Measurements from ENCODE around the gene S100B. TPM values are rescaled to one million over a fixed set of nuclear protein-coding genes. Genes with fewer than 3 reads are reported as not detected.

Gene S100B
- total and polyA plus RNA-seq, 2 donors (not counting 1 experiment from before 2014, with no cell fraction given): 0.24 TPM; not detected in 1

DNA sequence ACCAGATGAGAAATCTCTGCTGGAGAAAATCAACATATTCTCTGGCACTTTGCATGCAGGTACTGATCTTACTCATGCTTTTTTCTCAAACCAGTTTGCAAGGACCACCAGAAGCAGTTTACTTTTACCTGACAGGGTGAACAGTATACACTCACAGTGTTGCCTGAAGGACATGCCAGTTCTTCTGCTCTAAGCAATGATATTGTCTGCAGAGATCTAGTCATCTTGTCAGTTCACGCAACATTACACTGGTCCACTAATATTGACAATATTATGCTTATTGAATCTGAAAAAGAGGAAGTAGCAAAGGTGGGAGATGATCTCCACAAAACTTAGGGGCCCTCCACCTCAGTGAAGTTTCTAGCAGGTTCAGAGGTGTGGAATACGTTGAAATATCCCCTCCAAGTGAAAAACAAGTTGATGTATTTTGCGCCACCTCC lies 3.8 kb upstream of the S100B start:
- H3K9ac ChIP-seq (ENCODE audit: low read length): no peak overlapping the region
- CTCF ChIA-PET: no interaction called here
- WGBS (ENCODE audit: insufficient coverage): no CpG with 5 or more reads among the region's 3 CpGs

DNA sequence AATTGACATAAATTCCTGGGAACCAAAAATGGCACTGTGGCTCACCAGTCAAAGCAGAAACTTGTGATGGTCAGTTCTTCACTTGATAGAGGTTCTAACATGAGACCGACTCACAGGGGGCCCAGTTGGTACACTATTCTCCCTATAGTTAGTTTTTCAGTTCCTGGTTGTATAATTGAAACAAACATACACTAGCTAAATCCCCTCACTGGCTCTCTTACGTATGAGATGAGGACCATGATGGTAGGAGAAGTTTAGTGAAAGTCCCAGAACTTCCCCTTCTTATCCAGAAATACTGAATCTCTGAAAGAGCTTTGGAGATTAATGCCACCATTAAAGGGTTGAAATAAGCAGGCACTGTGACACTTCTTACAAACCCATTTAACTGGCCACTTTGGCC lies 2.8 kb upstream of the S100B start:
- no peak for ATAC-seq (ENCODE audit: low read depth)
- WGBS (ENCODE audit: insufficient coverage): no CpG with 5 or more reads among the region's 2 CpGs
- Histone ChIP-seq H3K4me1 (ENCODE audit: control insufficient read depth in 2 of 2, insufficient read depth in 2 of 2, low read length in 2 of 2) (peaks cover 9 to 23% of the 10 kb centered on the region in 2 donors), H3K79me2 (ENCODE audit: control insufficient read depth, insufficient read depth, low read length) (no peaks in the 10 kb centered on the region), H3K4me2 (replicated peaks; ENCODE audit: low read depth, low read length, poor library complexity, severe bottlenecking) (no peak overlapping the region), H3K4me3 (ENCODE audit: control extremely low read depth in 1 of 5, extremely low read depth in 1 of 5, insufficient read depth in 1 of 5, low read depth in 2 of 5, low read length in 4 of 5) (no peak overlapping the region), H3K9me3 (ENCODE audit: control extremely low read depth in 1 of 3, control insufficient read depth in 2 of 3, insufficient read depth in 1 of 3, low read length in 2 of 3) (peaks cover 1 to 14% (median 11%) of the 10 kb centered on the region in 3 donors), H4K20me1 (ENCODE audit: control insufficient read depth, insufficient read depth, low read length, poor library complexity, severe bottlenecking) (no peaks in the 10 kb centered on the region), H3K27me3 (replicated peaks in 1 of 4; ENCODE audit: control extremely low read depth in 1 of 4, control insufficient read depth in 3 of 4, insufficient read depth in 4 of 4, low read length in 3 of 4) (no peaks in the 10 kb centered on the region), H3K36me3 (replicated peaks in 1 of 2; ENCODE audit: control extremely low read depth in 1 of 2, control insufficient read depth in 1 of 2, extremely low read depth in 1 of 2, insufficient read depth in 2 of 2, low read length in 1 of 2) (no peaks in the 10 kb centered on the region), H3K9ac (ENCODE audit: low read length) (no peak overlapping the region), H2AFZ (ENCODE audit: insufficient read depth, low read depth, low read length, poor library complexity, severe bottlenecking) (no peak overlapping the region), H3K27ac (ENCODE audit: low read length in 2 of 2) (no peak overlapping the region)
- Mint-ChIP-seq H3K27me3 (no peaks in the 10 kb centered on the region), H3K27ac (no peak overlapping the region), H3K9me3 (ENCODE audit: insufficient read depth) (no peaks in the 10 kb centered on the region), H3K4me1 (peaks cover 23% of the 10 kb centered on the region), H3K4me3 (no peak overlapping the region)
- no peak for DNase-seq
- POLR2A ChIA-PET: no interaction called here
- TF ChIP-seq, protein P1, sequence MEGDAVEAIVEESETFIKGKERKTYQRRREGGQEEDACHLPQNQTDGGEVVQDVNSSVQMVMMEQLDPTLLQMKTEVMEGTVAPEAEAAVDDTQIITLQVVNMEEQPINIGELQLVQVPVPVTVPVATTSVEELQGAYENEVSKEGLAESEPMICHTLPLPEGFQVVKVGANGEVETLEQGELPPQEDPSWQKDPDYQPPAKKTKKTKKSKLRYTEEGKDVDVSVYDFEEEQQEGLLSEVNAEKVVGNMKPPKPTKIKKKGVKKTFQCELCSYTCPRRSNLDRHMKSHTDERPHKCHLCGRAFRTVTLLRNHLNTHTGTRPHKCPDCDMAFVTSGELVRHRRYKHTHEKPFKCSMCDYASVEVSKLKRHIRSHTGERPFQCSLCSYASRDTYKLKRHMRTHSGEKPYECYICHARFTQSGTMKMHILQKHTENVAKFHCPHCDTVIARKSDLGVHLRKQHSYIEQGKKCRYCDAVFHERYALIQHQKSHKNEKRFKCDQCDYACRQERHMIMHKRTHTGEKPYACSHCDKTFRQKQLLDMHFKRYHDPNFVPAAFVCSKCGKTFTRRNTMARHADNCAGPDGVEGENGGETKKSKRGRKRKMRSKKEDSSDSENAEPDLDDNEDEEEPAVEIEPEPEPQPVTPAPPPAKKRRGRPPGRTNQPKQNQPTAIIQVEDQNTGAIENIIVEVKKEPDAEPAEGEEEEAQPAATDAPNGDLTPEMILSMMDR (IDR thresholded peaks at IDR 0.05): no peak
- no peak for TF ChIP-seq EZH2 (IDR thresholded peaks at IDR 0.05; ENCODE audit: borderline replicate concordance, insufficient read depth, low read depth, low read length, poor library complexity, severe bottlenecking)
- CTCF ChIA-PET: no interaction called here
- intact Hi-C loops (cut with micrococcal nuclease): no loop called here

More for the DNA sequence above, 3.8 kb upstream of the S100B start:
- no peaks in the 10 kb centered on the region for H3K79me2 ChIP-seq (ENCODE audit: control insufficient read depth, insufficient read depth, low read length)
- no peak overlapping the region for H2AFZ ChIP-seq (ENCODE audit: insufficient read depth, low read depth, low read length, poor library complexity, severe bottlenecking)
- H3K4me1 Mint-ChIP-seq: peaks cover 23% of the 10 kb centered on the region
- DNase-seq (no peak), ATAC-seq (ENCODE audit: low read depth) (no peak)
- H3K4me2 ChIP-seq (replicated peaks; ENCODE audit: low read depth, low read length, poor library complexity, severe bottlenecking): no peak overlapping the region
- H3K4me1 ChIP-seq (ENCODE audit: control insufficient read depth in 2 of 2, insufficient read depth in 2 of 2, low read length in 2 of 2): peaks cover 9 to 23% of the 10 kb centered on the region in 2 donors
- H4K20me1 ChIP-seq (ENCODE audit: control insufficient read depth, insufficient read depth, low read length, poor library complexity, severe bottlenecking): no peaks in the 10 kb centered on the region
- no peak overlapping the region for H3K4me3 ChIP-seq (ENCODE audit: control extremely low read depth in 1 of 5, extremely low read depth in 1 of 5, insufficient read depth in 1 of 5, low read depth in 2 of 5, low read length in 4 of 5)
- H3K27ac ChIP-seq (ENCODE audit: low read length in 2 of 2): no peak overlapping the region
- POLR2A ChIA-PET: no interaction called here
- no peaks in the 10 kb centered on the region for H3K27me3 ChIP-seq (replicated peaks in 1 of 4; ENCODE audit: control extremely low read depth in 1 of 4, control insufficient read depth in 3 of 4, insufficient read depth in 4 of 4, low read length in 3 of 4)
- no peak overlapping the region for H3K4me3 Mint-ChIP-seq
- intact Hi-C loops (cut with micrococcal nuclease): no loop called here
- peaks cover 3% of the 10 kb centered on the region for H3K27me3 Mint-ChIP-seq
- H3K9me3 ChIP-seq (ENCODE audit: control extremely low read depth in 1 of 3, control insufficient read depth in 2 of 3, insufficient read depth in 1 of 3, low read length in 2 of 3): peaks cover 1 to 14% (median 11%) of the 10 kb centered on the region in 3 donors
- H3K27ac Mint-ChIP-seq: no peak overlapping the region
- TF ChIP-seq, protein P1 (IDR thresholded peaks at IDR 0.05): no peak
- TF ChIP-seq EZH2 (IDR thresholded peaks at IDR 0.05; ENCODE audit: borderline replicate concordance, insufficient read depth, low read depth, low read length, poor library complexity, severe bottlenecking): no peak
- no peaks in the 10 kb centered on the region for H3K9me3 Mint-ChIP-seq (ENCODE audit: insufficient read depth)
- H3K36me3 ChIP-seq (replicated peaks in 1 of 2; ENCODE audit: control extremely low read depth in 1 of 2, control insufficient read depth in 1 of 2, extremely low read depth in 1 of 2, insufficient read depth in 2 of 2, low read length in 1 of 2): no peaks in the 10 kb centered on the region

Data from B cell (primary cell).